Esophagus mucosa (tissue), 1 donor: ENCODE measurements around the gene TDG. TPM values are rescaled to one million over a fixed set of nuclear protein-coding genes. Genes with fewer than 3 reads are reported as not detected.
"Not testable (repeated sequence)": the region's sequence is repeated elsewhere in the genome, so short reads cannot be mapped to it uniquely, and the experiment has no call there.

Experiments
- ATAC-seq: fragments of 200-7000 bp; cut with Tn5 transposase; one replicate; pipeline ENCODE4 v1.9.1; 2020
- total RNA-seq: library from RNA; stranded (reverse); gene quantifications from one replicate; pipeline ENCODE4 v1.2.4, GENCODE V29; 2023
- donor health status: DM: yes; HTN: yes; CAD: no.

The TDG gene
- total RNA-seq, 1 donor from 2014 or later: 20.4 TPM

DNA sequence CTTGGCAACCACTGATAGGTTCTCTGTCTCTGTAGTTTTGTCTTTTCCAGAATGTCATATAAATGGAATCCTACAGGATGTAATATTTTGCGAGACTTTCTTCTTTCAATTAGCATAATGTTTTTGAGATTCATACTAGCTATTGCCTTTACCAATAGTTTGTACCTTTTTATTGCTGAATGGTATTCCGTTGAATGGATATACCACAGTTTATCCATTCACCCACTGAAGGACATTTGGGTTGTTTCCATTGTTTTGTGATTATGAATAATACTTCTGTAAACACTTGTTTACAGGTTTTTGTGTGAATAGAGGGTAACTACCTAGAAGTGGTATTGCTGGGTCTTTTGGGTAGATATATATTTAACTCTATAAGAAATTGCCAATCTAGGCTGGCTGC lies 58.0 kb downstream of the TDG start:
- no peak for ATAC-seq

DNA sequence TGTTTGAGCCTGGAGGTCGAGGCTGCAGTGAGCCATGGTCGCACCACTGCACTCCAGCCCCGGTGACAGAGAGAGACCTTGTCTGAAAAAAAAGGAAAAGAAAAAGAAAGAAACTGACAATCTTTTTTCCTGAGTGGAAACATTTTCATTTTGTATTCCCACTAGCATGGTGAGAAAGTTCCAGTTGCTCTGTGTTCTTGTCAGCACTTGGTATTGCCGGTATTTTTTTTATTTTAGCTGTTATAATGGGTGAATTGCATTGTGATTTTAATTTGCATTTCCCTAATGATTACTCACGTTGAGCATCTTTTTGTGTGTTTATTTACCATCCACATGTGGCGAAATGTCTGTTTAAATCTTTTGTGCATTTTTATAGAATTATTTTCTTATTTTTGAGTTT lies 58.7 kb downstream of the TDG start:
- no peak for ATAC-seq

DNA sequence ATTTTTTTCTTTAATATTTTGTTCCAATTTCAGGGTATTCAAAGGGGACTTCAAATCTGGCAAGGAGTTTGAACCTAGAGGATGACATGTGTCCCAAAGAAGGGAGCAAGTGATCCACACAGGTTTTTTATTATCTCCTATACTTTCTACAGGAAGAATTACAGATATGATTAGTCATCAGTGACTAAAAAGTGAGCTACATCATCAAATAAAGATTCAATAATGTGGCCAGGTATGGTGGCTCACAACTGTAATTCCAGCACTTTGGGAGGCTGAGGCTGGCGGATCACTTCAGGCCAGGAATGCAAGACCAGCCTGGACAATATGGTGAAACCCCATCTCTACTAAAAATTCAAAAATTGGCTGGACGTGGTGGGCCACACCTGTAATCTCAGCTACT lies 60.1 kb downstream of the TDG start:
- ATAC-seq: no peak

DNA sequence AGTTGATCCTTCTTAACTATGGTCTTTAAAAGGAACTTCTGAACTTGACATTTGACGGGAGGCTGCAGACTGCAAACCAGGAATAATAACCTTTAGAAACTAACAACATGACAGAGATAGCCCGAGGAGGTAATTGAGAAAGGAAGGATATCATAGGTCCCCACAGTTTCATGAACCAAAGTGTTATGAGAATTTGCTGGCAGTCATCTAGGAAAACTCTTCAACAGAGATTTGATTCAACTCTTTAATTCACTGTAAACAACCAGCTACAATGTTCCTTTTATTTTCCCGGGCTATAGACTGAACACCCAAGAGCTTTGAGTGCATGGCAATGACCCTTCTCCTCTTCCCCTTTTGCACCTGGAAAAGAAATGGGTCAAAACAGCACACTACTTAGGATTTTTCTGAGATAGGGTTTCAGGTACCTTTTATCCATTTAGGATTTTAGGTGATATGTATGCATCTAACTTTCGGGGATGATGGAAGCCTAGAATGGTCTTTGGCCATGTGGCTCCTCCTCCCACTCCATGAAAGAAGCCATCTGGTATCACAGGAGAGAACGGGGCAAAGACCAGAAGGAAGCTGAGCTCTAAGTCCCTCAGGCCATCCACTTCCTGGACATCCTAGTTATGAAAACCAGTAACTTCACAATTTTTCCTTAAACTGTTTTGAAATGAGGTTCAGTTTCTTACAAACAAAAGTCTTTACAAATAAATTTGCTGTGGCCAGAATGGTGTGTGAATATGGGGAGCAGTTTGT lies 61.3 kb downstream of the TDG start:
- no peak for ATAC-seq

DNA sequence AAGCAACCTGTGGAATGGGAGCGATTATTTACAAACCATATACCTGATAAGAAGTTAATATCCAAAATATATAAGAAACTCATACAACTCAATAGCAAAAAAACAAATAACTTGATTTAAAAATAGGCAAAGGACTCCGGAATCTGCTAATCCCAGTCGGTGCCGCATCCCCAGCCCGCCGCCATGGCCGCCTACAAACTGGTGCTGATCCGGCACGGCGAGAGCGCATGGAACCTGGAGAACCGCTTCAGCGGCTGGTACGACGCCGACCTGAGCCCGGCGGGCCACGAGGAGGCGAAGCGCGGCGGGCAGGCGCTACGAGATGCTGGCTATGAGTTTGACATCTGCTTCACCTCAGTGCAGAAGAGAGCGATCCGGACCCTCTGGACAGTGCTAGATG lies 64.9 kb downstream of the TDG start:
- peak; percentile 46 for ATAC-seq

DNA sequence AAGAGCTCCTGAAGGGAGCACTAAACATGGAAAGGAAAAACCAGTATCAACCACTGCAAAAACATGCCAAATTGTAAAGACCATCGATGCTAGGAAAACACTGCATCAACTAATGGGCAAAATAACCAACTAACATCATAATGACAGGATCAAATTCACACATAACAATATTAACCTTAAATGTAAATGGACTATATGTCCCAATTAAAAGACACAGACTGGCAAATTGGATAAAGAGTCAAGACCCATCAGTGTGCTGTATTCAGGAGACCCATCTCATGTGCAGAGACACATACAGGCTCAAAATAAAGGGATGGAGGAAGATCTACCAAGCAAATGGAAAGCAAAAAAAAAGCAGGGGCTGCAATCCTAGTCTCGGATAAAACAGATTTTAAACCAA lies 70.5 kb downstream of the TDG start:
- not testable (repeated sequence) for ATAC-seq

Other genes with a start within 250 kb of the TDG start
- gene NT5DC3, start 124.6 kb upstream of the TDG start, total RNA-seq: 4.8 TPM
- 219 TPM for gene HSP90B1, start 35.5 kb upstream of the TDG start, total RNA-seq
- gene GLT8D2, start 84.3 kb downstream of the TDG start, total RNA-seq: 0.88 TPM
- gene HCFC2, start 98.7 kb downstream of the TDG start, total RNA-seq: 12.6 TPM
- gene NFYB, start 172.3 kb downstream of the TDG start, total RNA-seq: 9.3 TPM
- 8.7 TPM for gene TXNRD1, start 249.9 kb downstream of the TDG start, total RNA-seq